Spleen (tissue), 7 donors: Measurements from ENCODE around the gene GNG3.

Source experiments
- CTCF ChIP-seq, 11 experiments: fragments of 200-600 bp in 7 of 11; fragments of 450-650 bp in 4 of 11; sonication (generic) in 4 of 11; IDR thresholded peaks in 8 of 11; conservative IDR thresholded peaks in 3 of 11; 1 replicate in 7 of 11; 2 replicates in 4 of 11; pipeline versions ENCODE4 v1.4.0 to v1.8.0; 2016 to 2021; ENCODE audit warnings: antibody characterized with exemption in 11 of 11, inconsistent platforms in 4 of 11, mild to moderate bottlenecking in 1 of 11
- POLR2A ChIP-seq, 3 donors: fragments of 450-650 bp; IDR thresholded peaks; one replicate each; pipeline ENCODE4 v1.5.1; 2017; ENCODE audit warnings: antibody characterized with exemption in 3 of 3, mild to moderate bottlenecking in 1 of 3
- donor health status: DM: no; HTN: no; CAD: no; lungs with moderate emphysema.
- donor health status: DM: no; HTN: no; CAD: no.
- donor health status: DM: no; HTN: no; CAD: no.

- TF ChIP-seq CTCF (IDR thresholded peaks at IDR 0.05 in 8 of 11, conservative IDR thresholded peaks at IDR 0.05 in 3 of 11) (no peak), POLR2A (IDR thresholded peaks at IDR 0.05) (no peak)
Measured at GRCh38 chr11:62719302-62719978, 12.0 kb downstream of the GNG3 start.
